HG03045 (cell line): Measurements from ENCODE around the gene GIMAP4.
"Not testable (repeated sequence)": the region's sequence is repeated elsewhere in the genome, so short reads cannot be mapped to it uniquely, and the experiment has no call there.

Source experiments
- ATAC-seq: cut with Tn5 transposase; IDR thresholded peaks from one replicate; pipeline ENCODE4 v1.9.1; 2021; ENCODE audit warnings: mild to moderate bottlenecking, moderate library complexity; ENCODE audit not compliant: unreplicated experiment

The GIMAP4 gene

GRCh38 chr7:150579979-150580637 lies 12.9 kb downstream of the GIMAP4 start:
- ATAC-seq = not testable (repeated sequence)

GRCh38 chr7:150580638-150581394 lies 13.6 kb downstream of the GIMAP4 start:
- ATAC-seq = no peak

- ATAC-seq = no peak
Measured at GRCh38 chr7:150585199-150585598, 18.0 kb downstream of the GIMAP4 start.

- no peak for ATAC-seq
Measured at GRCh38 chr7:150586068-150586784, 19.0 kb downstream of the GIMAP4 start.

GRCh38 chr7:150586785-150587152 lies 19.6 kb downstream of the GIMAP4 start:
- no peak for ATAC-seq

GRCh38 chr7:150587551-150587950 lies 20.4 kb downstream of the GIMAP4 start:
- ATAC-seq = no peak

GRCh38 chr7:150594805-150595204 lies 27.6 kb downstream of the GIMAP4 start:
- no peak for ATAC-seq

- ATAC-seq = no peak
Measured at GRCh38 chr7:150595361-150595760, 28.2 kb downstream of the GIMAP4 start.

GRCh38 chr7:150603600-150603999 lies 36.4 kb downstream of the GIMAP4 start:
- ATAC-seq = not testable (repeated sequence)

GRCh38 chr7:150610233-150610632 lies 43.0 kb downstream of the GIMAP4 start:
- ATAC-seq = no peak

- ATAC-seq = no peak
Measured at GRCh38 chr7:150612925-150613324, 45.7 kb downstream of the GIMAP4 start.

- ATAC-seq = no peak
Measured at GRCh38 chr7:150613880-150614279, 46.7 kb downstream of the GIMAP4 start.

GRCh38 chr7:150614426-150614825 lies 47.2 kb downstream of the GIMAP4 start:
- not testable (repeated sequence) for ATAC-seq

- ATAC-seq = not testable (repeated sequence)
Measured at GRCh38 chr7:150615221-150615755, 48.1 kb downstream of the GIMAP4 start.

GRCh38 chr7:150620061-150620460 lies 52.9 kb downstream of the GIMAP4 start:
- no peak for ATAC-seq

- ATAC-seq = no peak
Measured at GRCh38 chr7:150620617-150621371, 53.6 kb downstream of the GIMAP4 start.

GRCh38 chr7:150621376-150621775 lies 54.2 kb downstream of the GIMAP4 start:
- ATAC-seq = no peak
